Measurements from ENCODE around the gene RECQL5.
A peak's percentile ranks its signal among the peaks of the same experiment; 100 is the strongest.

The RECQL5 gene

GRCh38 chr17:75611851-75612429 lies 55.0 kb downstream of the RECQL5 start:
- no peak for DNase-seq (ENCODE audit: low spot score)
- TF ChIP-seq CTCF (IDR thresholded peaks at IDR 0.05; ENCODE audit: extremely low read depth, missing control alignments) = no peak

GRCh38 chr17:75610103-75610984 lies 56.6 kb downstream of the RECQL5 start:
- no peak for TF ChIP-seq CTCF (IDR thresholded peaks at IDR 0.05; ENCODE audit: extremely low read depth, missing control alignments)
- peak; percentile 61 for DNase-seq (ENCODE audit: low spot score)

- DNase-seq (ENCODE audit: low spot score) = no peak
- no peak for TF ChIP-seq CTCF (IDR thresholded peaks at IDR 0.05; ENCODE audit: extremely low read depth, missing control alignments)
Observed at GRCh38 chr17:75607086-75607485, 59.9 kb downstream of the RECQL5 start.

- no peak for TF ChIP-seq CTCF (IDR thresholded peaks at IDR 0.05; ENCODE audit: extremely low read depth, missing control alignments)
- no peak for DNase-seq (ENCODE audit: low spot score)
Observed at GRCh38 chr17:75605790-75606189, 61.2 kb downstream of the RECQL5 start.

GRCh38 chr17:75604034-75604695 lies 62.8 kb downstream of the RECQL5 start:
- no peak for DNase-seq (ENCODE audit: low spot score)

GRCh38 chr17:75603123-75603522 lies 63.8 kb downstream of the RECQL5 start:
- no peak for DNase-seq (ENCODE audit: low spot score)
- no peak for TF ChIP-seq CTCF (IDR thresholded peaks at IDR 0.05; ENCODE audit: extremely low read depth, missing control alignments)

More at GRCh38 chr17:75604034-75604695, 62.8 kb downstream of the RECQL5 start:
- TF ChIP-seq CTCF (IDR thresholded peaks at IDR 0.05; ENCODE audit: extremely low read depth, missing control alignments) = no peak

GRCh38 chr17:75602644-75603043 lies 64.3 kb downstream of the RECQL5 start:
- TF ChIP-seq CTCF (IDR thresholded peaks at IDR 0.05; ENCODE audit: extremely low read depth, missing control alignments) = no peak
- no peak for DNase-seq (ENCODE audit: low spot score)

All from GM20000 (cell line).